HUES64 (cell line): ENCODE results near the gene ZNF879.

ENCODE experiments used
- H3K27ac ChIP-seq: 2 replicates; pipeline ENCODE4 v1.7.0; 2013; ENCODE audit warnings: low read depth, low read length, inconsistent platforms
- H3K27me3 ChIP-seq: 2 replicates; pipeline ENCODE4 v1.6.1; 2013; ENCODE audit warnings: mild to moderate bottlenecking, low read length; ENCODE audit not compliant: insufficient read depth
- H3K36me3 ChIP-seq: 2 replicates; pipeline ENCODE4 v1.6.1; 2013; ENCODE audit warnings: mild to moderate bottlenecking, low read length; ENCODE audit not compliant: insufficient read depth
- H3K4me1 ChIP-seq: 2 replicates; pipeline ENCODE4 v1.6.1; 2013; ENCODE audit warnings: mild to moderate bottlenecking, low read length, moderate library complexity; ENCODE audit not compliant: insufficient read depth
- H3K4me3 ChIP-seq: 2 replicates; pipeline ENCODE4 v1.5.1; 2013; ENCODE audit warnings: mild to moderate bottlenecking, low read length, moderate library complexity
- H3K9ac ChIP-seq: 2 replicates; pipeline ENCODE4 v1.6.1; 2013; ENCODE audit warnings: mild to moderate bottlenecking, low read depth, low read length
- H3K9me3 ChIP-seq: 2 replicates; pipeline ENCODE4 v1.6.1; 2013; ENCODE audit warnings: low read depth, low read length; ENCODE audit not compliant: insufficient read depth
- WGBS: fragments of 150-250, 120-280 bp; methylation state at CpG from one replicate; pipeline ENCODE4 v1.1.7; 2013; ENCODE audit warnings: missing lambda C conversion rate; 5-methylcytosine and 5-hydroxymethylcytosine counted together

ZNF879 gene

DNA sequence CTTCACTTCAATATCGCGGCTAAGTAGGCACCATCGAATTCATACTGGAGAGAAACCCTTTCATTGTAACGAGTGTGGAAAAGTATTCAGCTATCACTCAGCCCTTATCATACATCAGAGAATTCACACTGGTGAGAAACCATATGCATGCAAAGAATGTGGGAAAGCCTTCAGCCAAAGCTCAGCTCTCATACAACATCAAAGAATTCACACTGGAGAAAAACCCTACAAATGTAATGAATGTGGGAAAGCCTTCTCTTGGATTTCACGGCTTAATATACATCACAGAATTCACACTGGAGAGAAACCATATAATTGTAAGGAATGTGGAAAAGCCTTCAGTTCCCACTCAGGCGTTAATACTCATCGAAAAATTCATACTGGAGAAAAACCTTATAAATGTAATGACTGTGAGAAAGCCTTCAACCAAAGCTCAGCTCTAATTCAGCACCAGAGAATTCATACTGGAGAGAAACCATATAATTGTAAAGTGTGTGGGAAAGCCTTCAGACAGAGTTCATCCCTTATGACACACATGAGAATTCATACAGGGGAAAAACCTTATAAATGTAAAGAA lies 9.5 kb downstream of the ZNF879 start:
- Histone ChIP-seq H3K4me3 (no peak overlapping the region), H3K36me3 (peaks cover 61% of the 10 kb centered on the region), H3K27ac (no peak overlapping the region), H3K27me3 (no peaks in the 10 kb centered on the region), H3K9me3 (peaks cover 94% of the 10 kb centered on the region), H3K9ac (no peak overlapping the region), H3K4me1 (no peaks in the 10 kb centered on the region)
- 95% methylated on average over 4 of the region's 7 CpGs for WGBS

DNA sequence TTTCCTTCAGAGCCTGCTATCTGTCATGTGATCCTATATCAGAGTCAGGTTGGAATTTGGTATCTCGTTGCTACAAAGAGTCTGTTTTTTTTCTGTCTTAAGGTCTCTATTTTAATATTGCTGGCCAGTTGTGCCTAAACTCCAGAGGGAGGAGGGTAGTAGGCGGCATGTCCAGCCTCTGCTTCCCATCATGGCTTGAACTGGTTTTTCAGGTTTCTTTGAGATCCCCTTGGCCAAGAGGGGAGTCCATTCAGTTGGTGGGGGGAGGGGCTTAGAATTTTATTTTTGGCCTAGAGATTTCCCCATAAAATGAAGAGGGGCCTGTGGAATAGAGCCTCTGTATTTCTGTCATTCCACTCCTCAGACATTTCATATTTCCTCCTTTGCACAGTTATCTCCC lies 21.2 kb downstream of the ZNF879 start:
- Histone ChIP-seq H3K4me1 (no peaks in the 10 kb centered on the region), H3K4me3 (no peak overlapping the region), H3K27me3 (no peaks in the 10 kb centered on the region), H3K9me3 (peaks cover 71% of the 10 kb centered on the region), H3K36me3 (no peaks in the 10 kb centered on the region), H3K9ac (no peak overlapping the region), H3K27ac (no peak overlapping the region)
- WGBS: 81% methylated on average over 2 of the region's 2 CpGs

DNA sequence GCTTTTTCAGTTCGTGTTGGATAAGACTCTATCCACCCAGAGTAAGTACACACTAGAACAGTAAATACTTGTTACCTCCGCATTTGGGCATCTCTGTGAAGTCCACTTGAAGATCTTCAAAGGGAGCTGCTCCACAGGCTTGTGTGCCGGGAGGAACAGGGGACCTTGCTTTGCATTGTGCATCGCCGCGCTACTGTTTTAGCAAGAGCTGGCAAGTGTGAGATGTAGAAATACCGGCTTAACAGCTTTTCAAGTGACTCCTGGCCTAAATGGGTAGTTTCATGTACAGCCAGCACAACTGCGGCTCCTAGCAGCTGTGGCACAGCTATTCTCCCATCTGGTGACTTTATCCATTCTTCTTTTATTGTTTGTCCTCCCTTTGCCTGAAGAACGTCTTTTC lies 28.2 kb downstream of the ZNF879 start:
- H3K9me3 ChIP-seq: peaks cover 71% of the 10 kb centered on the region
- no peaks in the 10 kb centered on the region for H3K36me3 ChIP-seq
- WGBS: 83% methylated on average over 9 of the region's 9 CpGs

DNA sequence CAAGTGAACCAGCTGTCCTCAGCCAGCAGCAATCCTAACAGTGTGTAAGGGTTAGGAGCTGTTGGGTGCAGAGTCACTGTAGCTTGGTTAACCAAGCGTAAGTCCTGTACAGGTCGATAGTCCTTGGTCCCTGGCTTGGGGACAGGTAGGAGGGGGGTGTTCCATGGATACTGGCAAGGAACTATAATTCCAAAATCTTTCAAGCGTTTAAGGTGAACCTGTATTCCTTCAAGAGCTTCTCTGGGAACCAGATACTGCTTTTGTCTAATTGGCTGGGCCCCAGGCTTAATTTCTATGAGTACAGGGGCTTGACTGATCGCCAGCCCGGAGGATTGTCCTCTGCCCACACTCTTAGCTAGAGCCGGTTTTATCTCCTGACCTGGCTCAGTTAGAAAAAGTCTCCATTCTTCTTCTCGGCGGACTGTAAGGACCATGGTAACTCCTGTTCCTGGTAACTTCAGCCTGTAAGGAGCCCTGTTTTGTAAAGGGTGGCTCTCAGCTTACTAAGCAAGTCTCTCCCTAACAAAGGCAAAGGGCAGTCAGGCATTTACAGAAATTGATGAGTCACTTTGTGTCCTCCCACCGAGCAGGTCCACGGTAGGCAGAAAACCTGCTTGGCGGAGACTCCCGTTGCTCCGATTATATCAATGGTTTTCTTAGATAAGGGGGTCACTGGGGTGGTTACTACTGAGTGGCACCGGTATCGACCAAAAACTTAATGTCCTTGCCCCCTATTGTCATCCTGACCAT lies 30.6 kb downstream of the ZNF879 start:
- H3K9ac ChIP-seq: no peak overlapping the region
- no peak overlapping the region for H3K27ac ChIP-seq
- no peaks in the 10 kb centered on the region for H3K4me1 ChIP-seq
- 88% methylated on average over 15 of the region's 15 CpGs for WGBS
- no peak overlapping the region for H3K4me3 ChIP-seq
- no peaks in the 10 kb centered on the region for H3K27me3 ChIP-seq
- peaks cover 73% of the 10 kb centered on the region for H3K9me3 ChIP-seq
- no peaks in the 10 kb centered on the region for H3K36me3 ChIP-seq

More for the DNA sequence above, 28.2 kb downstream of the ZNF879 start:
- H3K27me3 ChIP-seq: no peaks in the 10 kb centered on the region
- no peak overlapping the region for H3K4me3 ChIP-seq
- H3K4me1 ChIP-seq: no peaks in the 10 kb centered on the region
- no peak overlapping the region for H3K9ac ChIP-seq
- H3K27ac ChIP-seq: no peak overlapping the region

DNA sequence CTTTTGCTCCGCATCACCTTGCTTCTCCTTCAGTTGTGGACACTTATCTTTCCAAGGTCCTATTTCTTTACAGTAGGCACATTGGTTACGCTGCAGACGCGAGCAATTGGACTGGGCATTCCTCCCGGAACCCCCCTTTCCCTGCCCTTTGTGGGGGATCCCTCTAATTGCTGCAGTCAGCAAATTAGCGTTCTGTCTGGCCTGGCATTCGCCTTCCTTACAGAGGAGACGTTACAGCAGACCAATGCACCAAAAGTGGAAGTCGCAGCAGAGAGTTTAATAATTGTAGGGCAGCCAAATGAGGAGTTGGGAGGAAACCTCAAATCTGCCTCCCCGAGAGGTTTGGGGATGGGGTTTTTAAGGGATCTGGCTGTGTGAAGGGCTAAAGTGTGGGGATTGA lies 31.3 kb downstream of the ZNF879 start:
- 82% methylated on average over 10 of the region's 10 CpGs for WGBS

DNA sequence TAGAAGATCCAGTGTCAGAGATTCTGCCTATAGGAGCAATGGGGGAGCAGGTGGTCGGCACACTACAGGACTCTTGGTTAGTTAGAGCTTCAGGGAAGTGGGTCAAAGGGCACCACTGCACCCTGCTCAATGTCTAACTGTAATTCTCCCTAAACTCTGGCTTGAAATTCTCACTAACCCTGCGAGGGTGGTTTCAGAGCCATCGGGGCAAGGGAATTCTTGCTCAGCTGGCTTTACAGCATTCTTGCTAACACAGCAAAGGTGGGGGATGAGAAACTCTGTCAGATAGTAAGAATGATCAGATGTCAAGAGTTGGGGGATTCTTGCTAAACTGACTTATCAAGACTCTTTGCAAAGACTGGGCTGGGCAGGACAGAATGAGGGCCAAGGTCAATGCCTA lies 31.8 kb downstream of the ZNF879 start:
- Histone ChIP-seq H3K36me3 (no peaks in the 10 kb centered on the region), H3K4me1 (peaks cover 3% of the 10 kb centered on the region; the same call in 1 of the 2 replicates), H3K4me3 (no peak overlapping the region), H3K27ac (no peak overlapping the region), H3K9me3 (peaks cover 79% of the 10 kb centered on the region), H3K27me3 (no peaks in the 10 kb centered on the region), H3K9ac (no peak overlapping the region)
- WGBS: 80% methylated on average over 3 of the region's 3 CpGs

More for the DNA sequence above, 31.3 kb downstream of the ZNF879 start:
- Histone ChIP-seq H3K9ac (no peak overlapping the region), H3K36me3 (no peaks in the 10 kb centered on the region), H3K4me1 (peaks cover 2% of the 10 kb centered on the region; the same call in 1 of the 2 replicates), H3K4me3 (no peak overlapping the region), H3K27me3 (no peaks in the 10 kb centered on the region), H3K27ac (no peak overlapping the region), H3K9me3 (peaks cover 80% of the 10 kb centered on the region)

DNA sequence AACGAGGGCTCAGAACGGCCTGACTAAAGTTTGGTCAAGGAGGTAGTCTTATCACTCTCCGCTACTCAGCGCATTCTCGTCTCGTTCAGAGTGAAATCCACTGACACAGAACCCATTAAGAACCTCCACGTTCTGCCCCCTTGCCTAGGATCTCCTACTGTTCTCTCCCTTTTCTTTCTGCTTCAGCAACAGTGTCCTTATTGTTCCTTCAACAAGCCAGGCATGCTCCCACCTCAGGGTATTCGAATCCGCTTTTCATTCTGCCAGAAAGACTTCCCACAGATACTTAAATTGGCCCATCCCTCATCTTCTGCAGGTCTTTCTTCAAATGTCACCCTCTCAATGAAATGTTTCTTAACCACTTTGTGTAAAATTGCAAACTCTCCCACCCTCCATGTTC lies 32.2 kb downstream of the ZNF879 start:
- WGBS: 78% methylated on average over 9 of the region's 9 CpGs

DNA sequence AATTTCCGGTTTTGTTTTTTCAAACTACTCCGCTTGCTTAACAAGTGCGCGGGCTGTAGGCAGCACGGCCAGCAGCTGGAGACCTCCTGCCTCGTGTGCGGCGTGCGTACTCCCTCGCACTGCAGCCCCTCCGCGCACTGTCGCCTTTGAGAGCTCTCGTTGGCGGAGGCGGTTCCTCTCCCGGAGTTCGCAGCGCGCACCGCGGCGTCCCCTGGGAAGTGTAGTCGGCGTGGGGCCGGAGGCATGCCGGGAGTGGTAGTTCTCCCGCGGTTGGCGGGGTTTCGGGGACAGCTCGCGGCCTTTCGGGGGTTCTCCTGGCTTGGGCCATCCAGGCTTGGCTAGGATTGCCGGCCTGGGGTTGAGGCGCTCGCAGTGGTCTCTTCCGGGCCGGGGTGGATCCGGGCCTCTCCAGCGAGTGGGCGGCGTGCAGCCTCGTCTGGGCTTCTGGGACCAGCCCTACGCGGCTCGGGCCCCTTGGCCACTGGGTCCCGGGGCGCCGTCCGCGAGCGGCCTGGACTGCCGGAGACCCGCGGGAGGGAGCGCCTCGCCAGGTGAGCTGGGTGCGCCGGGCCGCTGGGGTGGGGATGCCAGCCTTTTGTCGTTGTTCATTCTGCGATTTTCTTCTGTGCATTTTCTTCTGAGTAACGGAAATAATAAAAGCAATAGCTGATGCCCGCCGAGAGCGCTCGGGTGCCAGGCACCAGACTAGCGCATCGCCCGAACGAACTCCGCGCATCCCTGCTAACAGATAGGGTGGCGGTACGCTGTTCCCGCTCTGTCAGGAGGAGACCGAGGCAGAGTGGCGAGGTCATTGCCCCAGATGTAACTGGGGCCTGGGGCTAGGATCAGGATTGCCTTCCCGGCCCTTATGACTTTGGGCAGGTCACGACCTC lies 36.8 kb downstream of the ZNF879 start, which contains the start of gene ZNF354C:
Gene ZNF354C, plus strand, starts transcription at position 258 of the 893 bp plus-strand sequence. CDS start 1,696 bp downstream, outside the sequence.
- no peak within 1 kb of the TSS for H3K27ac ChIP-seq
- H3K36me3 ChIP-seq: no peaks in the 10 kb centered on the region
- peak within 1 kb of the TSS; percentile 74 for H3K4me3 ChIP-seq
- H3K9me3 ChIP-seq: peaks cover 71% of the 10 kb centered on the region
- H3K9ac ChIP-seq: peak within 1 kb of the TSS; percentile 72
- 54% methylated on average over 81 of the region's 81 CpGs for WGBS
- H3K4me1 ChIP-seq: peaks cover 3% of the 10 kb centered on the region; the same call in 1 of the 2 replicates
- H3K27me3 ChIP-seq: no peaks in the 10 kb centered on the region

More for the DNA sequence above, 32.2 kb downstream of the ZNF879 start:
- no peak overlapping the region for H3K27ac ChIP-seq
- peaks cover 3% of the 10 kb centered on the region; the same call in 1 of the 2 replicates for H3K4me1 ChIP-seq
- no peak overlapping the region for H3K4me3 ChIP-seq
- H3K9me3 ChIP-seq: peaks cover 78% of the 10 kb centered on the region
- H3K36me3 ChIP-seq: no peaks in the 10 kb centered on the region
- no peak overlapping the region for H3K9ac ChIP-seq
- no peaks in the 10 kb centered on the region for H3K27me3 ChIP-seq

DNA sequence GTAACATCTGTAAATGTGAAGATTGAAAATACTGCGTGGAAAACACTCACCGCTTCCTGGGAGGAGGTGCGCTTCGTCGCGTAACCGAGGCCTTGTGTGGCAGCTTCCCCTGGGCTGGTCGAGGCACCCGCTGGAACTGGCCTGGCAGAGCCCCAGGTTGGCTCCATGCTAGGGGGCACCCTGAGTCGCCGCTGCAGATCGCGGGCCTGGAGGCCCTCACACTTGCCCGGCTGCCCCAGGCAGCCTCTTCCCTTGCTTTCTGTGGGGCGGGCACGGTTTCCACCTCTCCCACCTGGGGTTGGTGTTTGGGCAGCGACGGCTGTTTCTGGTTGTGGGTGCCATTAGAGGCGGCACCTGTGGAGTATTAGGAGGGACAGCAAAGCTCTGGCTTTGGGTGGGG lies 37.4 kb downstream of the ZNF879 start:
- Histone ChIP-seq H3K4me1 (peaks cover 3% of the 10 kb centered on the region; the same call in 1 of the 2 replicates), H3K27ac (no peak overlapping the region), H3K9ac (peak overlapping the region; percentile 72), H3K9me3 (peaks cover 71% of the 10 kb centered on the region), H3K4me3 (peak overlapping the region; percentile 74), H3K27me3 (no peaks in the 10 kb centered on the region), H3K36me3 (peaks cover 5% of the 10 kb centered on the region)
- 92% methylated on average over 19 of the region's 19 CpGs for WGBS

DNA sequence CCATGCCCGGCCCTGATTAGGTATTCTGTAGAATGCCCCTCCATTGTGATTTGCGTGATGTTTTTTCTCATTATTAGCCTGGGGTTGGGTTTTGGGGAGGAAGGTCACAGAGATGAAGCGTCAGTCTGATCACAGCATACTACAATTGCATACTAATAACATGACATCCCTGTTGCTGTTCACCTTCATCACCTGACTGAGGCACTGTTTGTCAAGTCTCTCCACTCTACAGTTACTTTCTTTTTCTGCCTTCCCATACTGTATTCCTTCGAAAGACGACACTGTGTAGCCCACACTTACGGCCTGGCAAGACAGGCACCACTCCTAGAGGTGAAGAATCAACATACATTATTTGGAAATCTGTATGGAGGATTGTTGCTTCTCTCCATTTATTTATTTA lies 42.1 kb downstream of the ZNF879 start:
- 93% methylated on average over 5 of the region's 6 CpGs for WGBS
- Histone ChIP-seq H3K36me3 (peaks cover 17% of the 10 kb centered on the region), H3K4me3 (no peak overlapping the region), H3K9ac (no peak overlapping the region), H3K4me1 (no peaks in the 10 kb centered on the region), H3K9me3 (peaks cover 75% of the 10 kb centered on the region), H3K27me3 (no peaks in the 10 kb centered on the region), H3K27ac (no peak overlapping the region)
